ENCODE measurements around the gene ARHGAP9.
"Not testable (repeated sequence)": the region's sequence is repeated elsewhere in the genome, so short reads cannot be mapped to it uniquely, and the experiment has no call there.

ARHGAP9 gene

GRCh38 chr12:57495051-57495701, 15.5 kb upstream of the ARHGAP9 start:
- DNase-seq (ENCODE audit: low read depth in 1 of 2, low spot score in 1 of 2) = not testable (repeated sequence)

GRCh38 chr12:57491393-57492280, 12.0 kb upstream of the ARHGAP9 start:
- no peak for DNase-seq (ENCODE audit: low read depth in 1 of 2, low spot score in 1 of 2)

- no peak for DNase-seq (ENCODE audit: low read depth in 1 of 2, low spot score in 1 of 2)
These were observed 10.5 kb upstream of the ARHGAP9 start for GRCh38 chr12:57490126-57490525.

- DNase-seq (ENCODE audit: low read depth in 1 of 2, low spot score in 1 of 2) = no peak
These were observed 9.5 kb upstream of the ARHGAP9 start for GRCh38 chr12:57489157-57489641.

DNA sequence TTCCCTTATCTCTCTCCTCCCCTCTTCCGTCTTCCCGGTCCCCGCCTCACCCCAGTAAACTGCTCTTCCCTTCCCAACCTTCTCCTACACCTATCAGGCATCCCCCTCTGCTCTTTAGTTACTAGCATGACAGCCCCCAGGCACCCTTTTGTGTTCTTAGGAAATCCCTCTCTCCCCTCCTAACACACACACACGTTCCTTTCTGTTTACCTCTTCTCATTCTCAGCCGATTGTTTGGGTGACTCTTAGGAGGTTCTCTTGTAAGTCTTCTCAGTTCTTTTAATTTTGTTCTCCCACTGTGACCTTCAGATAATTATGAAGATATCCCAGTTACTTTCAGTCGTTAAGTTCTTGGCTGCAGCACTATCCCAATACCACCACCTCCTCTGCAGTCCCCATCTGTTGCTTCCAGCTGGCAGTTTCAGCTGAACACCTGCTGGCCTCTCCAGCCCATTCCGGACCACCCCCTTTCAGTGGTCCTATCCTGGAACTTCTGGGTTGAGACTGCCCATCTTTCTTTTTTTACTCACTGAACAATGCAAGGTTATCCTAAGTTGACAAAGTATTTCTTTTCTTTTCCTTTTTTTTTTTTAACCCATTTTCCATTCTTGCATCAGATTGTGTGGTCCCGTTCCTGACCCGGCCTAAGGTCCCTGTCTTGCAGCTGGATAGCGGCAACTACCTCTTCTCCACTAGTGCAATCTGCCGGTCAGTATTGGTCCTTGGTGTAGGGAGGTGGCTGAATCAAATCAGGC, 8.9 kb upstream of the ARHGAP9 start:
- DNase-seq (ENCODE audit: low read depth in 1 of 2, low spot score in 1 of 2) = no peak

- DNase-seq (ENCODE audit: low read depth in 1 of 2, low spot score in 1 of 2) = peak; percentile 75 to 92
These were observed 8.1 kb upstream of the ARHGAP9 start, which contains the start of gene MARS1 for GRCh38 chr12:57487597-57488401. Gene MARS1 (plus strand): TSS chr12:57488068. CDS start chr12:57488091, 23 bp downstream.

DNA sequence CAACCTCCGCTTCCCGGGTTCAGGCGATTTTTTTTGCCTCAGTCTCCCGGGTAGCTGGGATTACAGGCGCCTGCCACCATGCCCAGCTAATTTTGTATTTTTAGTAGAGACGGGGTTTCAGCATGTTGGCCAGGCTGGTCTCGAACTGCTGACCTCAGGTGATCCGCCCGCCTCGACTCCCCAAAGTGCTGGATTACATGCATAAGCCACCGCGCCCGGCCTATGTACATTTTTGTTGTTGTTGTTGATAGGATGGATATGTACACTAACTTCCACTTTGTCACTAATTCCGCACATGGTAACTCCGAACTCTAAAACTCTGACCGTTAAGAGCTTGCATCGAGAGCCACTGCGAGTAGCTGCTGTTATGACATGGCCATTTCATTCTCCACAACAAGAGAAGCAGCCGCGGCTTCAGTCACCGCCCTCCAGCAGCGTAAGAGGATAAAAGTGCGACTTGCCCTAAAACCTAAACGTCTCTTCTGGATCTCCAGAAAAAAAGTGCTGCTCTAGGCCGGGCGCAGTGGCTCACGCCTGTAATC, 7.5 kb upstream of the ARHGAP9 start:
- DNase-seq (ENCODE audit: low read depth in 1 of 2, low spot score in 1 of 2) = no peak

- DNase-seq (ENCODE audit: low read depth in 1 of 2, low spot score in 1 of 2) = no peak
These were observed 6.0 kb upstream of the ARHGAP9 start for GRCh38 chr12:57485695-57486094.

DNA sequence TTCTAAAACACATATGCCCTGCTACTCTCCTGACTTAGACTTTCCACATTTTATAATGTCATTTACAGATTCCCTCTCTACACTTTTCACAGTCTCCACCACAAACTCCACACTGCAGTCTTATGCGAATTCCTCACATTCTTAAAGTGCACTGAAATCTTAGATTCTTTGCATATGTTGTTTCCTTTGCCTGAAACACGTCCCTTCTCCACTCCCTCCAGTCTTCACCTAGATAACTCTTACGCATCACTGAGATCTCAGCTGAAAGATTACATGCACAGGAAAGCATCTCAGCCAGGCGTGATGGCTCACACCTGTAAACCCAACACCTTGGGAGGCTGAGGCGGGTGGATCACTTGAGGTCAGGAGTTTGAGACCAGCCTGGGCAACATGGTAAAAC, 3.8 kb upstream of the ARHGAP9 start:
- DNase-seq (ENCODE audit: low read depth in 1 of 2, low spot score in 1 of 2) = no peak

DNA sequence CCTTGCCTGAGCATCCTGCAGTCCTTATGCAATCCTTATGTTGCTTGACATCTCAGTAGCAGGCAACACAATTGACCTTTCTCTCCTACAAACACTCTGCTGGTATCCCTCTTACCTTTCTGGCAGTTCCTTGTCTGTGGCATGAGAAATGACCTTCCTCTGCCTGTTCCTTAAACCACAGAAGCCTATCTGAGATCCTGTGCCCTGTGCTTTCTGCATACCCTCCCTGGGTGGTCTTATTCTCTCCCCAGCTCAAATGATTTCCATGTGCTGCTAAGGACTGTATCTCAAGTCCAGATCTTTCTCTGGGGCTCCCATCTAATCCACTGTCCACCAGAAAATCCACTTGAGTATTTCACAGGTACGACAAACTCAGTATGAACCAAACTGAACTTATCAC, 2.0 kb upstream of the ARHGAP9 start:
- no peak for DNase-seq (ENCODE audit: low read depth in 1 of 2, low spot score in 1 of 2)

DNA sequence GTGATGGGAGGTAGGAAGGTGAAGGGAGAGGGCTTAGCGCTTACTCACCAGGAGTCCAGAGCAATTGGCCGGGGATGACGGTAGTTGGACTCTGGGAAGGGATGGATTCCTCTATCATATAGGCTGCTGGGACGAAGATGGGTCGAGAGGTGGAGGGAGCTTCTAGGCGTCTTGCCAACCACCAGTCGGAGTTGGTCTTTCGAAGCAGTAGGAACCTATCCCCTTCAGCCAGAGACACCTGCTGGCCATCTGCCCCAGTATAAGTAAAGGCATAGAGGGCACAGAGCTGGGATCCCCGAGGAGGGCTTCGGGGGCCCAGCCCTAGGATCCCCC, 657 bp downstream of the ARHGAP9 start:
- no peak for DNase-seq (ENCODE audit: low read depth in 1 of 2, low spot score in 1 of 2)

- no peak for DNase-seq (ENCODE audit: low read depth in 1 of 2, low spot score in 1 of 2)
These were observed 1.7 kb downstream of the ARHGAP9 start for GRCh38 chr12:57477710-57478681.

DNA sequence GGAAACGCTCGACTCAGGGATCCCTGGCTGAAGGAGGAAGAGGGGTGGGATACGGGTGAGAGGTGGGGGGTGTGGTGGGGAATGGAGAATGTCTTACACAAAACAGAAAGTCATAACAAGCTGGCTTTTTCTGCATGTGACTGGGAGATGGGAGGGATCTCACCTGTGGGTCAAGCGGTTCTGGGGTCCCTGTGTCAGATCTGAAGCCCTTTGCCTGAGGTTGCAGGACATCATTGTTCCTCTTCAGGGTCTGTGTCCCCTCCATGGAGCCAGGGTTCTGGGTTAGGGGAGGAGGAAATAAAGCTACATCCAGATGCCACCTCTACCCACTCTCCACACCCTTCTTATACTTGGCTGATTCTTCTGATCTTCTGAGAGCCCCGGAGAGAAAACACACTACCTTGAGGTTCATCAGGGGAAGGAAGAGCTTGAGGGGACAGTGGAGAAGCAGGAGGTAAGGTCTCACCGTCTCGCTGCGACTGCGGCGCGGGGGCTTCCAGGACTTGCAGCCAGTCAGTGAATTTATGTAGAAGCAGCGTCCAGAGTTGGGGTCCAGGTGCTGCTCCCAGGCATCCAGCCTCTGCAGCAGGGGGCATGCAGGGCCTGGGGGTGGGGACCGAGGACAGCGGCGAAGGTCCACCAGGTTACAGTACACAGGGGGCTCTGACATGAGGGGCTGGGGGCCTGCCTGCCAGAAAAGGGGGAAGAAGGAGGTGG, 2.5 kb downstream of the ARHGAP9 start:
- DNase-seq (ENCODE audit: low read depth in 1 of 2, low spot score in 1 of 2) = no peak

- DNase-seq (ENCODE audit: low read depth in 1 of 2, low spot score in 1 of 2) = peak; percentile 51
These were observed 3.3 kb downstream of the ARHGAP9 start for GRCh38 chr12:57476162-57476992.

DNA sequence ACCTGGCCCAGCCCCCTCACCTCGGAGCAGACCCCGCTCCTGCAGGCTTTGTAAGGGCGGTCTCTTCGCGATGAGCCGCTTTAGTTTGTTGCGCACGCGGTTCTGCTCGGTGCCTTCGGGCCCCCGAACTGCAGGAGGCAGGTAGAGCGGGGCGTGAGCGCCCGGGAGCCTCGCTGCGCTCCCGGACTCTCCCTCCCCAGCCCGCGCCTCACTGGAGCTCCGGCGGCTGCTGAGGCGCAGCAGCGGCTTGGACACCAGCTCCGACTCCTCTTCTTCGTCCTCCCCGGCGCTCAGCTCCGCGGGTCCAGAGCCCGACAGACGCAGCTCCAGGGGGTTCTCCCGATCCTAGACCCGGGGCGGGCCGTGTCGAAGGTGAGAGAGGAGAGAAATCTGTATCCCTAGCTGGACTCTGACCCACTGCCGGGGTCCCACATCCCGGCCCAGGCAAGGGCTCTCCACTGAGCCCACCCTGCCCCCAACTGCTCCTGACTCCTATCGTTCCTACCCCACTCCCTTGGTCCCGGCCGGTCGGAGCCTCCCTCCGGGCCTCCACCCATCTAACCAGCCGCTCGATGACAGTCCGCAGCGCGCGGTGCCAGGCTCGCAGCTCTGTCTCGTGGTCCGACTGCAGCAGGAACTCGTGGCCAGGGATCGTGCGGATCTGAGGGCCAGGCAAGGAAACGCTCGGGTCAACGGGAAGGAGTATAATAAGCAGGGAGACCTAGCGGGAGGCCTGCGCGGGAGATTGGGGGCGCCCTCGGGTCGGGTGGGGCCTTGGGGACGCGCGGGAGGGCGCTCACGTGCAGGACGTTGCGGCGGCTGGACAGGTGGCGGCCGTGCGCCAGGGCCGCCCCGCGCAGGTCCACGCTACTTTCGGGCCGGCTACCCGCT, 4.2 kb downstream of the ARHGAP9 start:
- DNase-seq (ENCODE audit: low read depth in 1 of 2, low spot score in 1 of 2) = no peak

DNA sequence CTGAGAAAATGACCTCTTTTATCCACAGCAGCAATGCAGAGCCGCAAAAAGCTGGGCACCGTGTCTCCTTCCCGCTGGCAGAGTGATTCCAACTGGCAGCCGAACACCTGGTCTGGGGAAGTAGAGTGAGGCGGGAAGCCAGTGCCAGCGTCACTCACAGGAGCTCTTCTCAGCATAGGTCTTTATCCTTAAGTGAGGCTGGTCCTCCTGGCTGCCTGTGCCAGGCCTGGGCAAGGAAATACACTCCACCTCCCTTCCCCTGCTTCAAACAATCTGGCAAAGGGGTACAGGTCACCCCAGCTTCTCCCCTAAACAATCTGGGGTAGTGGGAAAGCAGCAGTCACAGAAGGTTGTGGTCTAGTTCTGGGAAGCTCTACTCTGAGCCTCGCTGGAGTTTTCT, 4.8 kb downstream of the ARHGAP9 start:
- DNase-seq (ENCODE audit: low read depth in 1 of 2, low spot score in 1 of 2) = no peak

DNA sequence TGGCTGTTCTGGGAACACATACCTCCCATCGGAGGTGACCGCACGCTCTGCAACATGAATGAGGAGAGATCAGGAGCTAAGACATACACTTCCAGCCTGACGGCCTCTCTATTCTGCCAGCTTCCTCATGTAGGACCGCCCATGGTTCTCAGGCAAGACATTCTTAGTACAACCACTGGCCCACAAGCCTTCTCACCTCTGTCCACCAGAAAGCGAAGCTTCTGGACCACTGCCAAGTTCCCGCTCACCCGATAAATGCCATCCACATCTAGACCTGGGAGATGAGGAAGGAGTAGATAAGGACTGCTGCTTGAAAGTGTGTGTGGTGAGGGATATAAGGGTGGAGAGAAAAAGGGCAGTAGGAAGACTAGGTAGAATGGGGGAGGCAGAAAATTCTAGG, 5.2 kb downstream of the ARHGAP9 start:
- no peak for DNase-seq (ENCODE audit: low read depth in 1 of 2, low spot score in 1 of 2)

Measured in activated CD4-positive, alpha-beta T cell treated with anti-CD3 and anti-CD28 coated beads, Interleukin-2, amount 50 U/mL, for 24 hours (primary cell).